GM13976 (cell line): ENCODE measurements around the gene SH3PXD2A.

ENCODE experiments used
- DNase-seq: peaks from one replicate; pipeline ENCODE4 v3.0.0; 2012; ENCODE audit warnings: low spot score
- CTCF ChIP-seq: IDR thresholded peaks from 2 replicates; pipeline ENCODE4 v1.5.1; 2012; ENCODE audit warnings: borderline replicate concordance, mild to moderate bottlenecking; ENCODE audit not compliant: insufficient read depth; ENCODE audit errors: extremely low read depth, missing control alignments, control extremely low read depth
- in situ Hi-C: fragments of 300-500 bp; cut with MboI; formaldehyde crosslinking; loops from one replicate; pipeline ENCODE4 v1.12.0; 2022; ENCODE audit warnings: low sequenced_read_pairs, mixed read lengths, inconsistent platforms; ENCODE audit not compliant: unreplicated experiment

The SH3PXD2A gene

GRCh38 chr10:103658049-103658577 is 197.3 kb downstream of the SH3PXD2A start:
- DNase-seq: no peak
- no peak for TF ChIP-seq CTCF
- in situ Hi-C loops: no loop called here

- in situ Hi-C loops: no loop called here
- no peak for TF ChIP-seq CTCF
- DNase-seq: no peak
Observed at GRCh38 chr10:103657061-103657591, 198.2 kb downstream of the SH3PXD2A start.

GRCh38 chr10:103654925-103655324 is 200.5 kb downstream of the SH3PXD2A start:
- DNase-seq: no peak
- in situ Hi-C loops: no loop called here
- TF ChIP-seq CTCF: no peak

GRCh38 chr10:103653581-103654037 is 201.8 kb downstream of the SH3PXD2A start:
- no peak for TF ChIP-seq CTCF
- in situ Hi-C loops: no loop called here
- DNase-seq: no peak

GRCh38 chr10:103652599-103653281 is 202.6 kb downstream of the SH3PXD2A start:
- no peak for DNase-seq
- in situ Hi-C loops: no loop called here

More at GRCh38 chr10:103652599-103653281, 202.6 kb downstream of the SH3PXD2A start:
- TF ChIP-seq CTCF: no peak
